GM19023 (cell line): ENCODE data around the gene PRDM1.
A peak's percentile ranks its signal among the peaks of the same experiment; 100 is the strongest.

Experiments
- ATAC-seq: cut with Tn5 transposase; IDR thresholded peaks from one replicate; pipeline ENCODE4 v1.9.1; 2021; ENCODE audit warnings: mild to moderate bottlenecking, moderate library complexity; ENCODE audit not compliant: unreplicated experiment

PRDM1 gene

GRCh38 chr6:106085984-106086813 lies at the start of gene PRDM1:
Gene PRDM1, plus strand, starts transcription at chr6:106086336. Its CDS starts 218 bp downstream, at chr6:106086554.
- ATAC-seq: peak; percentile 75

DNA sequence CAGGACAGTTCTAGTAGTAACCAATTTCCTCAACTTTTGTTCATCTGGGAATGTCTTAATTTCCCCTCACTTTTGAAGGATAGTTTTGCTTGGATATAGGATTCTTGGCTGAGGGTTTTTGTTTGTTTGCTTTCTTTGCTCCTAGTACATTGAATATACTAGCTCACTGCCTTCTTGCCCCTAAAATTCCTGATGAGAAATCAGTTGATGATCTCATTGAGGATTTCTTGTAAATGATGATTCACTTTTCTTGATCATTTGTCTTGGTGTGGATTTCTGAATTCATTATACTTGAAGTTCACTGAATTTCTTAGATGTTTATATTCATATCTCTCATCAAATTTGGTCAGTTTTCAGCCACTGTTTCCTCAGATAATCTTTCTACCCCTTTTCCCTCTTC lies 49.1 kb upstream of the PRDM1 start:
- no peak for ATAC-seq

- no peak for ATAC-seq
Observed at GRCh38 chr6:106039897-106040592, 46.1 kb upstream of the PRDM1 start.

GRCh38 chr6:106044151-106044550 lies 42.0 kb upstream of the PRDM1 start:
- ATAC-seq: no peak

GRCh38 chr6:106045077-106045476 lies 41.1 kb upstream of the PRDM1 start:
- ATAC-seq: no peak

DNA sequence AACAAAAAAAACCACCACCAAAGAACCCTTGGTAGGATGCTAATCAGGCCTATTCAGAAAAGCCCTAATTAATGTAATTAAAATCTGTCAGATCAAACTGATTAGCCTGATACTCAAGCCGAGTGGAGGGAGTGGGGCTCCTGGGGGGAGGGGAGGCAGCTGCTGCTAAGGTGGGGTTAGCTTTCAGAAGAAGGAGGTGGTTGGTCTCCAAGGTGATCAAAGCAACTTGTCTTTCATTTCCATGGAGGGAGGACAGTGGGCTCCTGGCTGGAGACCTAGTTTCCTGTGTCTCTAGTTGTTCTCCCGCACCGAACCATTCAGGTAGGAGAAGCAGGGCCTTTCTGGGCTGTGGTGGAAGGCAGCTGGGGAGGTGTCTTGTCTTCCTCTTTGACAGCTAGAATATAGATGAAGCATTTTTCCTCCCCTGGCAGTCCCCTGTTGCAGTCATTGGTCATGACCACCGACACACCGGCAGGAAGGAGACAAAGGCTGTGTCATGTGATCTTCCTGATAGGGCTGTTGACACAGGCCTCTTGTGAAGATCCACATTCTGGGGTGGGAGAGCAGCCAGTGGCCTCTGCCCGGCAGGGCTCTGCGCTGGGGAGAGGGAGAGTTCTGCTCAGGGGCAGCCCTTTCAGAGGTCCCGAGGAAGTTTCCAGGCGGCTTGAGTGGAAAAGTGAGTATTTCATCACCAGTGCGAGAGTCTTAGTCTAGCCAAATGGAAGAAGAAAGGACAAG lies 39.9 kb upstream of the PRDM1 start:
- ATAC-seq: no peak

GRCh38 chr6:106046854-106047200 lies 39.3 kb upstream of the PRDM1 start:
- no peak for ATAC-seq

DNA sequence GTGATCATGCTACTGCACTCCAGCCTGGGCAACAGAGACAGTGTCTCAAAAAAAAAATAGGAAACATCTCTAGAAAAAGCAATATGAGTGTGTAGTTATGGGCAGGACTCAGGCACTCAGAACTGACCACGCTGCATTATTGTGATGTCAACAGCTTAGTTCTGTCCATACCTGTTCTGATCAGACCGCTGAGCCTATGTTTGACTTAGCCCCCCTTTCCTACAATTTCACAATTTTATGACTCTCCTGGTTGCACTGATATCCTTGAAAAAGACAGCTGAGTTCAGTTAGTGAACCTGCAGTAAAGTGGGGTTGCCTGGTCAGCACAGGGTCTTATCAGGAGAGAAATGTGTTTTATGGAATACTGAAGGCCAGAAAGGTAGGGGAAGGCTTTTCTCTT lies 37.8 kb upstream of the PRDM1 start:
- ATAC-seq: no peak

GRCh38 chr6:106050538-106050937 lies 35.6 kb upstream of the PRDM1 start:
- ATAC-seq: no peak

GRCh38 chr6:106051226-106051625 lies 34.9 kb upstream of the PRDM1 start:
- ATAC-seq: no peak

DNA sequence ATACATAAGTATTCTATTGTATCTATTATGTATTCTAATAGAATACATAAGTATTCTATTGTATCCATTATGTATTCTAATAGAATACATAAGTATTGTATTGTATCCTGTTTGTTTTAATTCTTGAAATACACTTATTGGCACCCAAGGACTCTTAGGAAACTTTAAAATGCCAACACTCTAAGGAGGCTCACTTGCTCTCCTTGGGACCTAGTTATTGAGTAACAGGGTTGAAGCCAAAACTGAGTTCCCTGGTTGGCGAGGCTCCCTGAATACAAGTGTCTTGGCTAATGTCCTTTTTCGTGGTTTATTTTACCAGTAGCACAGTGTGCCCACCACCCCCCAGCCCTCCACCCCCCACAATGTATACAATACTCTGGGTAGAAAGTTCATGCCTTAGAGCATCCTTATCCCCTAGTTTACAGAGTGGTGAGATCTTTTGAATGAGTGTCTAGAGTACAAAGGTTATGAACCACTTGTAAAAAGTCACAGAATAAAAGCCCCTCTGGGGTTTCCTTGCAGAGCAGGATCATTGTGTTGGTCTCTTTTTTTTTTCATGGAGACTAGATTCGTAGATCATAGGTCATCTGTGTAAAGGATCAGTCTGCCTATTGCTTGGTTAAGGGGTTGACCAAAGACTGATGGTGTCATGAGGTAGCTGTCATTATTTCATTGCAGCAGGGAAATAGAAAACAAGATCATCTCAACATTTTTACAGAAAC lies 32.5 kb upstream of the PRDM1 start:
- ATAC-seq: no peak

- no peak for ATAC-seq
Observed at GRCh38 chr6:106055489-106055888, 30.6 kb upstream of the PRDM1 start.

- no peak for ATAC-seq
Observed at GRCh38 chr6:106056060-106056745, 29.9 kb upstream of the PRDM1 start.

- ATAC-seq: no peak
Observed at GRCh38 chr6:106056746-106057390, 29.3 kb upstream of the PRDM1 start.

DNA sequence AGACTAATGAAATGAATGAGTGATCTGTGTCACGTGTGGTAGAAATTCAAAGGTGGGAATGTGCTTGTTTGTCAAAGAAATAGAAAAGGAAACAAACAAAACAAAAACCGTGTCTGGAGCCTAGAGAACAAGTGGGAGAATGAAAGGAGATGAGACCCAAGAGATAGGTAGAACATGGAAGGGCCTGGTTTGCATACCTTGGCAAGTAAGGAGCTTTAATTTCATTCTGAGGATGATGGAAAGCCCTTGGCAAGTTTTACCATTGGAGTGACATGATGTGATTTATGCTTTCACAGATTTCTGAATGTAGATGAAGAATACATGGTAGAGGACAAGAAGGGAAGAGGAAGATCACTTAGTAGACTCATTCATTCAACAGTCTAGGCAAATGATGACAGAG lies 26.8 kb upstream of the PRDM1 start:
- ATAC-seq: no peak

DNA sequence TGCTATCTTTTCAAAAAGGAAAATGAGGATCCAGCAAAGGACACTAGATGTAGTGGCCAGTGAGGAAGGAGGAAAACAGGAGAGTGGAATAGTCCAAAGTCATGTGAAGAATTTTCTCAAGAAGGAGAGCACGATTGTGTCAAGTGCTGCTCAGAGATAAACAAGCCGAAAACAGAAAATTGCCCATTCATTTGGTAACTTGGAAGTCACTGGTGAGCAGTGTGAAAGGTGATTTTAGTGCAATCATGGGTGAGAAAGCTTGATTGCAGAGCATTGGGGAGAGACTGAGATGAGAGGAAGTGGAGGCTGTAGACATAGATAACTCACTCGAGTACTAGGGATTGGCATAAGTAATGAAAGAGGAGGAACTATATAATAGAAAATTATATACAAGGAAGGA lies 26.0 kb upstream of the PRDM1 start:
- ATAC-seq: no peak

- no peak for ATAC-seq
Observed at GRCh38 chr6:106063448-106063850, 22.7 kb upstream of the PRDM1 start.

GRCh38 chr6:106064142-106064541 lies 22.0 kb upstream of the PRDM1 start:
- ATAC-seq: no peak

DNA sequence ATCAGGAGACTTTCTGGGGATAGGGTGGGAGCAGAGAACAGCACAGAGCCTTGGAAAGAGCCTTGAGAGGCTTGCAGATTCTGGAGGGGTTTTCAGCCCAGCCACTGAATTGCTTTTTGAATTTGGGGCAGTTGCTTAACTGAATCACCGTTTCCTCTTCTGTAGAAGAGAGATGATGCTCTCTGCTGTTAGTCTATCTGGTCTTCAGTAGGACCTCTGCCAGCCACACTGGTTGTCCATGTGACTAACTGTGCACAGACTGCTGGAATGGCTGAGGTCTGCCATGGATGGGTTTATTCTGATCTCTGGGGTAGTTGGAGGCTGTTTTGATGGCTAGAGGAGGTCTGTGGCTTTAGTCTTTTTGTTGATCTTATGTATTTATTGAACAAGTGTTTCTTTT lies 21.4 kb upstream of the PRDM1 start:
- ATAC-seq: no peak

- ATAC-seq: no peak
Observed at GRCh38 chr6:106066989-106067388, 19.1 kb upstream of the PRDM1 start.
